Fibroblast of lung (primary cell): Measurements from ENCODE around the gene REC114.

Experiments used
- CTCF ChIP-seq, 2 donors: IDR thresholded peaks in 1 of 2; conservative IDR thresholded peaks in 1 of 2; 1 replicate in 1 of 2; 2 replicates in 1 of 2; pipeline ENCODE4 v1.5.1; 2011 to 2012; ENCODE audit warnings: low read length in 2 of 2, control low read depth in 1 of 2, inconsistent platforms in 1 of 2, low read depth in 1 of 2, mild to moderate bottlenecking in 1 of 2
- EZH2 ChIP-seq: IDR thresholded peaks from 2 replicates; pipeline ENCODE4 v1.5.1; 2012; ENCODE audit warnings: low read length, control low read depth, mild to moderate bottlenecking; ENCODE audit errors: missing control alignments

- no peak for TF ChIP-seq EZH2
- no peak for TF ChIP-seq CTCF (conservative IDR thresholded peaks at IDR 0.05 in 1 of 2, IDR thresholded peaks at IDR 0.05 in 1 of 2; ENCODE audit: low read depth in 1 of 2, low read length in 2 of 2)
These were observed 124.1 kb downstream of the REC114 start for GRCh38 chr15:73567020-73567419.
